ENCODE measurements around the gene POLE. TPM values are rescaled to one million over a fixed set of nuclear protein-coding genes. Genes with fewer than 3 reads are reported as not detected.

The POLE gene
- total and polyA plus RNA-seq, 10 of the 15 experiments (the other 5 are each of a cell fraction or from before 2014, with no cell fraction given): 2.3 to 103 (median 37.1) TPM

- H3K27me3 ChIP-seq (replicated peaks in 1 of 2; ENCODE audit: control insufficient read depth in 2 of 2, insufficient read depth in 2 of 2, low read length in 1 of 2): no peaks in the 10 kb centered on the region
- H3K9me3 ChIP-seq (replicated peaks; ENCODE audit: control insufficient read depth, insufficient read depth, low read length): no peaks in the 10 kb centered on the region
- H3K4me1 ChIP-seq (ENCODE audit: control insufficient read depth, insufficient read depth, low read length): no peaks in the 10 kb centered on the region
- H3K4me3 ChIP-seq: no peak overlapping the region
- no TSS peak for BruUV-seq (replicated peaks)
- H3K36me3 ChIP-seq (ENCODE audit: control insufficient read depth in 2 of 2, insufficient read depth in 2 of 2, low read length in 1 of 2): peaks cover 40% of the 10 kb centered on the region in 2 experiments
- intact Hi-C loops (cut with micrococcal nuclease; ENCODE audit: unreplicated experiment) (no loop called here), in situ Hi-C loops (cut with MboI) (no loop called here)
- H2AFZ ChIP-seq (ENCODE audit: control insufficient read depth, low read depth, low read length): no peak overlapping the region
- no peak for ATAC-seq
- H3K27ac ChIP-seq (ENCODE audit: control insufficient read depth, insufficient read depth): no peak overlapping the region
- DNase-seq (ENCODE audit: low read depth, low spot score): no peak
- ChIA-PET SMC1A (ENCODE audit: uncharacterized antibody, unreplicated experiment) (no interaction called here), RAD21 (ENCODE audit: unreplicated experiment) (no interaction called here), CTCF (interaction anchor here (0.7 kb wide), 1 partner anchor 91 kb away, joined by 3 read pairs; no protein-coding TSS in a partner anchor), POLR2A (no interaction called here)
- no peaks in the 10 kb centered on the region for H4K20me1 ChIP-seq (ENCODE audit: control insufficient read depth, insufficient read depth)
- no peak overlapping the region for H3K4me2 ChIP-seq (ENCODE audit: control insufficient read depth, insufficient read depth)
- H3K9ac ChIP-seq (ENCODE audit: control insufficient read depth, insufficient read depth, low read length): no peak overlapping the region
- no peaks in the 10 kb centered on the region for H3K79me2 ChIP-seq (ENCODE audit: control insufficient read depth, insufficient read depth, low read length)
- no peak for FAIRE-seq
- over 99% methylated on average over 15 of the region's 15 CpGs for WGBS (ENCODE audit: insufficient coverage, insufficient replicate concordance, low lambda C conversion rate, missing lambda C conversion rate)
- no peak for TF ChIP-seq NRF1 (conservative IDR thresholded peaks at IDR 0.05; ENCODE audit: low read depth, low read length)
- no peak for TF ChIP-seq NR2C2 (IDR thresholded peaks at IDR 0.05; ENCODE audit: borderline replicate concordance, control insufficient read depth, insufficient read length, low read depth)
- TF ChIP-seq SREBF2 (IDR thresholded peaks at IDR 0.05; ENCODE audit: low read length): no peak
- TF ChIP-seq TCF7 (IDR thresholded peaks at IDR 0.05; ENCODE audit: borderline replicate concordance): no peak
- TF ChIP-seq ZNF687 (IDR thresholded peaks at IDR 0.05): no peak
- no peak for TF ChIP-seq RELB (IDR thresholded peaks at IDR 0.05; ENCODE audit: low read depth)
- no peak for TF ChIP-seq NFYA (IDR thresholded peaks at IDR 0.05; ENCODE audit: borderline replicate concordance, low read depth, low read length)
- TF ChIP-seq CUX1 (IDR thresholded peaks at IDR 0.05; ENCODE audit: insufficient replicate concordance, low read depth, low read length): no peak
- TF ChIP-seq ZNF384 (IDR thresholded peaks at IDR 0.05; ENCODE audit: borderline replicate concordance, low read depth, low read length): no peak
- TF ChIP-seq SRF (IDR thresholded peaks at IDR 0.05; ENCODE audit: low read depth in 2 of 2, low read length in 2 of 2): no peak
- no peak for TF ChIP-seq SMC3 (IDR thresholded peaks at IDR 0.05; ENCODE audit: borderline replicate concordance, low read length)
- TF ChIP-seq ESRRA (IDR thresholded peaks at IDR 0.05; ENCODE audit: low read length): no peak
Measured at GRCh38 chr12:132736913-132737312, 49.8 kb upstream of the POLE start.

All from GM12878 (cell line).